Activated naive CD8-positive, alpha-beta T cell treated with anti-CD3 and anti-CD28 coated beads, Interleukin-2, amount 50 U/mL, for 24 hours (primary cell): ENCODE data around the gene OR6B1.
A peak's percentile ranks its signal among the peaks of the same experiment; 100 is the strongest.
"Not testable (repeated sequence)": the region's sequence is repeated elsewhere in the genome, so short reads cannot be mapped to it uniquely, and the experiment has no call there.

Source experiments
- ATAC-seq: fragments of 150-1000 bp; cut with Tn5 transposase; one replicate; pipeline ENCODE4 v1.10.0; 2021
- DNase-seq: peaks from one replicate; pipeline ENCODE4 v3.0.0; 2021
- H3K27ac Mint-ChIP-seq: one replicate; pipeline ENCODE4 v1.8.0; 2021; ENCODE audit warnings: mild to moderate bottlenecking, mixed read lengths
- H3K27me3 Mint-ChIP-seq: one replicate; pipeline ENCODE4 v1.8.0; 2021; ENCODE audit warnings: mixed read lengths
- H3K36me3 Mint-ChIP-seq: one replicate; pipeline ENCODE4 v1.8.0; 2021; ENCODE audit warnings: low read depth, mixed read lengths
- H3K4me1 Mint-ChIP-seq: one replicate; pipeline ENCODE4 v1.8.0; 2021; ENCODE audit warnings: mixed read lengths
- H3K4me3 Mint-ChIP-seq: one replicate; pipeline ENCODE4 v1.8.0; 2021; ENCODE audit warnings: mild to moderate bottlenecking, moderate library complexity, mixed read lengths
- H3K9me3 Mint-ChIP-seq: one replicate; pipeline ENCODE4 v1.8.0; 2021; ENCODE audit warnings: mixed read lengths

OR6B1 gene

GRCh38 chr7:143983960-143984359, 16.2 kb upstream of the OR6B1 start:
- no peaks in the 10 kb centered on the region for H3K9me3 Mint-ChIP-seq
- peaks cover 14% of the 10 kb centered on the region for H3K4me1 Mint-ChIP-seq
- no peak overlapping the region for H3K4me3 Mint-ChIP-seq
- H3K27ac Mint-ChIP-seq: no peak overlapping the region
- H3K27me3 Mint-ChIP-seq: peaks cover 7% of the 10 kb centered on the region
- no peak for ATAC-seq
- DNase-seq: no peak
- H3K36me3 Mint-ChIP-seq: no peaks in the 10 kb centered on the region

- H3K9me3 Mint-ChIP-seq: peaks cover 20% of the 10 kb centered on the region
- peaks cover 2% of the 10 kb centered on the region for H3K36me3 Mint-ChIP-seq
- peaks cover 4% of the 10 kb centered on the region for H3K27me3 Mint-ChIP-seq
- ATAC-seq (no peak), DNase-seq (no peak)
- no peak overlapping the region for H3K4me3 Mint-ChIP-seq
- no peak overlapping the region for H3K27ac Mint-ChIP-seq
- peaks cover 14% of the 10 kb centered on the region for H3K4me1 Mint-ChIP-seq
Measured at GRCh38 chr7:143987513-143987912, 12.6 kb upstream of the OR6B1 start.

GRCh38 chr7:143988976-143989745, 11.0 kb upstream of the OR6B1 start:
- H3K36me3 Mint-ChIP-seq: peaks cover 2% of the 10 kb centered on the region

GRCh38 chr7:143992670-143993069, 7.5 kb upstream of the OR6B1 start:
- ATAC-seq (no peak), DNase-seq (no peak)
- Mint-ChIP-seq H3K4me1 (peaks cover 2% of the 10 kb centered on the region), H3K9me3 (peaks cover 20% of the 10 kb centered on the region), H3K27ac (no peak overlapping the region), H3K4me3 (no peak overlapping the region), H3K36me3 (peaks cover 2% of the 10 kb centered on the region), H3K27me3 (peaks cover 4% of the 10 kb centered on the region)

More at GRCh38 chr7:143988976-143989745, 11.0 kb upstream of the OR6B1 start:
- H3K27me3 Mint-ChIP-seq: peaks cover 4% of the 10 kb centered on the region
- peaks cover 20% of the 10 kb centered on the region for H3K9me3 Mint-ChIP-seq
- H3K27ac Mint-ChIP-seq: no peak overlapping the region
- peaks cover 14% of the 10 kb centered on the region for H3K4me1 Mint-ChIP-seq
- H3K4me3 Mint-ChIP-seq: no peak overlapping the region
- no peak for ATAC-seq
- no peak for DNase-seq

GRCh38 chr7:143993924-143994323, 6.2 kb upstream of the OR6B1 start:
- Mint-ChIP-seq H3K36me3 (peaks cover 2% of the 10 kb centered on the region), H3K27me3 (peaks cover 4% of the 10 kb centered on the region), H3K4me1 (no peaks in the 10 kb centered on the region), H3K9me3 (peaks cover 20% of the 10 kb centered on the region), H3K27ac (no peak overlapping the region), H3K4me3 (no peak overlapping the region)
- no peak for ATAC-seq
- no peak for DNase-seq

- Mint-ChIP-seq H3K36me3 (no peaks in the 10 kb centered on the region), H3K4me1 (no peaks in the 10 kb centered on the region), H3K9me3 (no peaks in the 10 kb centered on the region), H3K27me3 (peaks cover 4% of the 10 kb centered on the region), H3K27ac (no peak overlapping the region), H3K4me3 (no peak overlapping the region)
- DNase-seq (no peak), ATAC-seq (no peak)
Measured at GRCh38 chr7:144001543-144001942, 1.4 kb downstream of the OR6B1 start.

- H3K9me3 Mint-ChIP-seq: peaks cover 15% of the 10 kb centered on the region
- no peaks in the 10 kb centered on the region for H3K4me1 Mint-ChIP-seq
- H3K36me3 Mint-ChIP-seq: no peaks in the 10 kb centered on the region
- ATAC-seq (no peak), DNase-seq (no peak)
- H3K27me3 Mint-ChIP-seq: peaks cover 8% of the 10 kb centered on the region
- H3K27ac Mint-ChIP-seq: no peak overlapping the region
- H3K4me3 Mint-ChIP-seq: no peak overlapping the region
Measured at GRCh38 chr7:144004703-144005102, 4.6 kb downstream of the OR6B1 start.

- Mint-ChIP-seq H3K4me3 (no peak overlapping the region), H3K4me1 (no peaks in the 10 kb centered on the region), H3K36me3 (no peaks in the 10 kb centered on the region), H3K27me3 (peaks cover 11% of the 10 kb centered on the region), H3K9me3 (peaks cover 22% of the 10 kb centered on the region), H3K27ac (no peak overlapping the region)
- DNase-seq: no peak
- ATAC-seq: no peak
Measured at GRCh38 chr7:144006029-144006691, 6.0 kb downstream of the OR6B1 start.

GRCh38 chr7:144006692-144007042, 6.5 kb downstream of the OR6B1 start:
- H3K27me3 Mint-ChIP-seq: peaks cover 11% of the 10 kb centered on the region
- peaks cover 27% of the 10 kb centered on the region for H3K9me3 Mint-ChIP-seq
- H3K4me1 Mint-ChIP-seq: no peaks in the 10 kb centered on the region
- DNase-seq (no peak), ATAC-seq (no peak)
- H3K36me3 Mint-ChIP-seq: no peaks in the 10 kb centered on the region
- no peak overlapping the region for H3K4me3 Mint-ChIP-seq
- no peak overlapping the region for H3K27ac Mint-ChIP-seq

- Mint-ChIP-seq H3K27me3 (peaks cover 13% of the 10 kb centered on the region), H3K27ac (no peak overlapping the region), H3K36me3 (no peaks in the 10 kb centered on the region), H3K9me3 (peaks cover 28% of the 10 kb centered on the region), H3K4me1 (no peaks in the 10 kb centered on the region), H3K4me3 (no peak overlapping the region)
- no peak for ATAC-seq
- DNase-seq: no peak
Measured at GRCh38 chr7:144009361-144009760, 9.2 kb downstream of the OR6B1 start.

GRCh38 chr7:144010061-144010460, 9.9 kb downstream of the OR6B1 start:
- Mint-ChIP-seq H3K9me3 (peaks cover 28% of the 10 kb centered on the region), H3K27me3 (peaks cover 13% of the 10 kb centered on the region)
- H3K27ac Mint-ChIP-seq, H3K4me3 Mint-ChIP-seq, ATAC-seq, H3K4me1 Mint-ChIP-seq, H3K36me3 Mint-ChIP-seq, DNase-seq: not testable (repeated sequence)

- not testable (repeated sequence) for H3K36me3 Mint-ChIP-seq, DNase-seq, H3K4me1 Mint-ChIP-seq, H3K27ac Mint-ChIP-seq, H3K4me3 Mint-ChIP-seq, ATAC-seq
- peaks cover 28% of the 10 kb centered on the region for H3K9me3 Mint-ChIP-seq
- peaks cover 13% of the 10 kb centered on the region for H3K27me3 Mint-ChIP-seq
Measured at GRCh38 chr7:144010821-144011220, 10.7 kb downstream of the OR6B1 start.

- Mint-ChIP-seq H3K9me3 (peaks cover 28% of the 10 kb centered on the region), H3K4me3 (no peak overlapping the region), H3K36me3 (no peaks in the 10 kb centered on the region), H3K4me1 (no peaks in the 10 kb centered on the region), H3K27me3 (peaks cover 11% of the 10 kb centered on the region), H3K27ac (no peak overlapping the region)
- DNase-seq (no peak), ATAC-seq (no peak)
Measured at GRCh38 chr7:144011458-144012230, 11.5 kb downstream of the OR6B1 start.

- Mint-ChIP-seq H3K4me1 (peaks cover 8% of the 10 kb centered on the region), H3K27me3 (peaks cover 2% of the 10 kb centered on the region), H3K27ac (no peak overlapping the region), H3K36me3 (no peaks in the 10 kb centered on the region), H3K4me3 (no peak overlapping the region), H3K9me3 (no peaks in the 10 kb centered on the region)
- no peak for DNase-seq
- no peak for ATAC-seq
Measured at GRCh38 chr7:144018065-144018464, 17.9 kb downstream of the OR6B1 start.

GRCh38 chr7:144019457-144019856, 19.3 kb downstream of the OR6B1 start:
- peaks cover 8% of the 10 kb centered on the region for H3K4me1 Mint-ChIP-seq
- no peaks in the 10 kb centered on the region for H3K36me3 Mint-ChIP-seq
- DNase-seq (no peak), ATAC-seq (peak; percentile 53)
- H3K27me3 Mint-ChIP-seq: no peaks in the 10 kb centered on the region
- H3K4me3 Mint-ChIP-seq: no peak overlapping the region
- no peaks in the 10 kb centered on the region for H3K9me3 Mint-ChIP-seq
- no peak overlapping the region for H3K27ac Mint-ChIP-seq
